DMS53 treated with DMSO at 0.1 percent for 48 hours (cell line): ENCODE results near the gene SGF29.
"Not testable (repeated sequence)": the region's sequence is repeated elsewhere in the genome, so short reads cannot be mapped to it uniquely, and the experiment has no call there.

Experiments used
- DNase-seq: peaks from one replicate; lab custom pipeline; 2025; ENCODE audit not compliant: unreplicated experiment; lab: John Stamatoyannopoulos, UW

Gene SGF29

GRCh38 chr16:28563218-28563617 is 9.5 kb downstream of the SGF29 start:
- DNase-seq: no peak

- DNase-seq: not testable (repeated sequence)
These were observed 12.7 kb downstream of the SGF29 start for GRCh38 chr16:28566233-28566925.

- no peak for DNase-seq
These were observed 13.6 kb downstream of the SGF29 start for GRCh38 chr16:28567292-28567691.

GRCh38 chr16:28569021-28569420 is 15.3 kb downstream of the SGF29 start:
- DNase-seq: no peak

- no peak for DNase-seq
These were observed 16.4 kb downstream of the SGF29 start for GRCh38 chr16:28569968-28570752.

- no peak for DNase-seq
These were observed 19.2 kb downstream of the SGF29 start for GRCh38 chr16:28572696-28573510.

- no peak for DNase-seq
These were observed 20.3 kb downstream of the SGF29 start for GRCh38 chr16:28573738-28574718.

- DNase-seq: no peak
These were observed 21.2 kb downstream of the SGF29 start for GRCh38 chr16:28574925-28575324.

GRCh38 chr16:28575446-28576109 is 21.9 kb downstream of the SGF29 start:
- DNase-seq: no peak

- DNase-seq: no peak
These were observed 27.1 kb downstream of the SGF29 start for GRCh38 chr16:28580726-28581315.

- DNase-seq: no peak
These were observed 32.0 kb downstream of the SGF29 start for GRCh38 chr16:28585674-28586073.

- DNase-seq: no peak
These were observed 32.7 kb downstream of the SGF29 start for GRCh38 chr16:28586466-28586865.

GRCh38 chr16:28587386-28587785 is 33.7 kb downstream of the SGF29 start:
- DNase-seq: no peak

GRCh38 chr16:28589069-28589468 is 35.3 kb downstream of the SGF29 start:
- DNase-seq: no peak

- no peak for DNase-seq
These were observed 36.2 kb downstream of the SGF29 start for GRCh38 chr16:28589930-28590329.

GRCh38 chr16:28590384-28591340 is 36.9 kb downstream of the SGF29 start:
- DNase-seq: no peak

- no peak for DNase-seq
These were observed 37.6 kb downstream of the SGF29 start for GRCh38 chr16:28591355-28591754.

- no peak for DNase-seq
These were observed 38.8 kb downstream of the SGF29 start for GRCh38 chr16:28592511-28592910.
